Kasumi-1 (cell line): ENCODE data around the gene GNG7.
"Not testable (repeated sequence)": the region's sequence is repeated elsewhere in the genome, so short reads cannot be mapped to it uniquely, and the experiment has no call there.

ENCODE experiments used
- DNase-seq, 2 experiments: peaks; one replicate each; lab custom pipeline; 2025; lab: John Stamatoyannopoulos, UW

GNG7 gene

DNA sequence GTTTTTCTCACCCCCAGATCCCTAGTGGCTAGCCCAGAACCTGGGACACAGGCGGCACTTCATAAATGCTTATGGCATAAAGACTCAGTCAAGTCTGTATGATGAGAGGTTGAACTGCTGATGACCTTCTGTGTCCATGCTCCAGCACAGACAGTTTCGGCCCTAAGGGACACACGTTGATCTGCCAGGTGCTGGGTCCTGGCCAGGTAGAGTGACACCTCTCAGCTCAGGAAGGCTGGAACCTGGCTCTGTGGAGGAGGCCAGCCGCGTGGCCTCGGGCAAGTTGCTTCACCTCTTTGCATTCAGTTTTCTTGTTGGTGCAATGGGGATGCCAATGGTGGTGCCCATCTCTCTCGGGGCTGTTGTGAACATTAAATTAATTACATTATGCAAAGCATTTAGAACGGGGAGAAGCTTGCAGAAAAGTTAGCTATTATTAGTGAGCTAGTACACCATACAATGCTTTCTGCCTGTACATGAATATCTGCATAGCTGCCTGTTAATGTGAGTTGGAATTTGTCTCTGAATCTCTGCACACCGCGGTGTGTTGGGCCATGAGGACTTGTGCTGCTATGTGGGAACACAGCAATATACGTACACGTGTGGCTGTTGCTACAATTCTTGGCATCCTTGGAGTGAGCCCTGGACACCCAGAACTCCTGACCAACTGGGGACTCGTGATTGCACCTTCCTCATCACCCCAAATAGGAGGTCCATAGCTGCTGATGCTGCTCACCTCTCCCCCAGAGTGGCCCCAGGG, 218.1 kb downstream of the GNG7 start:
- DNase-seq = no peak

DNA sequence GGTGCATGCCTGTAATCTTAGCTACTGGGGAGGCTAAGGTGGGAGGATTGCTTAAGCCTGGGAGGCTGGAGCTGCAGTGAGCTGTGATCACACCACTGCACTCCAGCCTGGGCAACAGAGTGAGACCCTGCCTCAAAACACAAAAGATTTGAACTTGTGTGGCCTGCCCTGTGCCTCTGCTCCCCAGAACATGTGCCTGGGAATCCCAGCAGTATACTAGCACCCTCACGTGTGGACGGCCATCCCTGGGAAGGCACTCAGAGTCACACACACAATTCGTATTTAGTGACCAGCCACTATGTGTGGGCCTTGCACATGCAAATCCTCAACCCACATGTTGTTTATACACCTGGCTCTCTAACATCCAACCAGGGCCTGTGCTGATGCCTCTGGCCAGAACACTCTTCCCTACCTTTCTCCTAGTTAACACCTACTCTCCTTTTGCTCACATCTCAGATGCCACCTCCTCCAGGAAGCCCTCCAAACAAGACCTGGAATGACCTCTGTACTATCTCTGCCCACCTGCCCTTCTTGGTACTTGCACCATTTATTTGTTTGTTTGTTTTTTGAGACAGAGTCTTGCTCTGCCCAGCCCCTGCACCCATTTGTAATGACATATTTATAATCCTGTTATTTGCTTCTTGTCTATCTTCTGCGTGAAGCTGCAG, 218.9 kb downstream of the GNG7 start:
- DNase-seq = no peak

DNA sequence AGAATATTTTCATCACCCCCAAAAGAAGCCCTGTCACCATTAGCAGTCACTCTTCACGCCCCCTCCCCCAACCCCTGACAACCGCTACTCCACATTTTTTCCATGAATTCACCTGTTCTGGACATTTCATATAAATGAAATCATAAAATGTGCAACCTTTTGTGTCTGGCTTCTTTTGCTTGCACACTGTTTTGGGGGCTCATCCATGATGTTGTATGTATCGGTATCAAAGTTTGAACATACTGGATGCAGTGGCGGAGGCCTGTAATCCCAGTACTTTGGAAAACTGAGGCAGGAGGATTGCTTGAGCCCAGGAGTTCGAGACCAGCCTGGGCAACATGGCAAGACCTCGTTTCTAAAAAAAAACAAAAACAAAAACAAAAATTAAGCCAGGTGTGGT, 219.4 kb downstream of the GNG7 start:
- DNase-seq = no peak

DNA sequence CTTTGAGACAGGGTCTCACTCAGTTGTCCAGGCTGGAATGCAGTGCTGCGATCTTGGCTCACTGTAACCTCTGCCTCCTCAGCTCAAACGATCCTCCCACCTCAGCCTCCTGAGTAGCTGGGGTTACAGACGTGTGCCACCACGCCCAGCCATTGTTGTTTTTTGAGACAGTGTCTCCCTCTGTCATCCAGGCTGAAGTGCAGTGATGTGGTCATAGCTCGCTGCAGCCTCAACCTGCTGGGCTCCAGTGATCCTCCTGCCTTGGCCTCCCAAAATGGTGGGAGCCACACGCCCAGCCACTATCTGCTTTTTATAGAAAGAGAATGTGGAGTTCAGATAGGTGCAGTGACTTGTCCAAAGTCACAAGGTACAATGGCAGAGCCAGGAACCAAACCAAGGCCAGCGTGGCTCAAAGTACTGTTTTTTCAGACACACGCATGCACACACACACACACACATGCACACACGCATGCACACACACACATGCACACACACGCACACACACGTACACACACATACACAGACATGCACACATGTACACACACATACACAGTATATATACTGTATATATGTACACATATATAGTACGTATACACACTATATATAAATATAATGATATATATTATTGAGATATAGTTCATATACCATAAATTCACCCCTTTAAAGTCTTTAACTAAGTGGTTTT, 220.0 kb downstream of the GNG7 start:
- DNase-seq = no peak

DNA sequence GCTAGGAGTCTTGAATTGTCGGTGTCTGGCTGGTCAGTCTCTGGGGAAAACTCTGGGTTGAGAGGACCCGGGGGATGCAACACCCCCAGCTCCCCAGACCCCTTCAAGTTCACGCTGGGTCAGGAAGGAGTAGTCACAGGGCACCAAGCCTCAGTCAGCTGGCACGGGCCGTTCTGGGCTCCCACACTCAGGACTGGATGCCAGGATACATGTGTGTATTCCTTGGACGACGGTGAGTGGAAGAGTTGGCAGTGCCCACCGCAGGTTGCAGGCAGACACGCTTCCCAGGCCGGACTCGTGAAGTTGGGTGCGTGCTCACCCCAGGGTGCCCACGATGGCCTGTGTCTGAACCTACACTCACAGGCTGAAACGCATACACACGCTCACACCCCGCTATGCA, 221.0 kb downstream of the GNG7 start:
- DNase-seq = no peak

DNA sequence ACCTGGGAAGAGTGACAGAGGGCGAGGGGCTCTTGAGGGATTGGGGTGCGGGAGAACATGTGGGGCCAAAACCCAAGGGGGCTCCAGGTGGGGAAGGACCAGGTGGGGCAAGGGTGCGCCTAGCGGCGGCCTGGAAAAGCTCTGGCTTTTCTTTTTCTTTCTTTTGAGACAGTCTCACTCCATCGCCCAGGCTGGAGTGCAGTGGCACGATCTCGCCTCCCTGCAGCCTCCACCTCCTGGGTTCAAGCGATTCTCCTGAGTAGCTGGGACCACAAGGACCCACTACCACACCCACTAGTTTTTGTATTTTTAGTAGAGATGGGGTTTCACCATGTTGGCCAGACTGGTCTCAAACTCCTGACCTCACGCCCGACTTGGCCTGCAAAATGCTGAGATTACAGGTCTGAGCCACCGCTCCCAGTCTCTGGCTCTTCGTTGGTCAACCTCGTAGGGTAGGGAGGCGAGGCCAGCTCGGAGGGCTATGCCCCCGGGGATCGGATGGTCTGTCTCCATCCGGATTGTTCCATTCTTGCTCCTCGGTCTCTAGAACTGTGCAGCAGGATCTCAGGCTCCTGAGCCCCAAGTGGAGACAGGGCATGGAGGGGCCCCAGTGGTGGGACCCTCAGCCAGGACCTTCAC, 222.8 kb downstream of the GNG7 start:
- no peak for DNase-seq

DNA sequence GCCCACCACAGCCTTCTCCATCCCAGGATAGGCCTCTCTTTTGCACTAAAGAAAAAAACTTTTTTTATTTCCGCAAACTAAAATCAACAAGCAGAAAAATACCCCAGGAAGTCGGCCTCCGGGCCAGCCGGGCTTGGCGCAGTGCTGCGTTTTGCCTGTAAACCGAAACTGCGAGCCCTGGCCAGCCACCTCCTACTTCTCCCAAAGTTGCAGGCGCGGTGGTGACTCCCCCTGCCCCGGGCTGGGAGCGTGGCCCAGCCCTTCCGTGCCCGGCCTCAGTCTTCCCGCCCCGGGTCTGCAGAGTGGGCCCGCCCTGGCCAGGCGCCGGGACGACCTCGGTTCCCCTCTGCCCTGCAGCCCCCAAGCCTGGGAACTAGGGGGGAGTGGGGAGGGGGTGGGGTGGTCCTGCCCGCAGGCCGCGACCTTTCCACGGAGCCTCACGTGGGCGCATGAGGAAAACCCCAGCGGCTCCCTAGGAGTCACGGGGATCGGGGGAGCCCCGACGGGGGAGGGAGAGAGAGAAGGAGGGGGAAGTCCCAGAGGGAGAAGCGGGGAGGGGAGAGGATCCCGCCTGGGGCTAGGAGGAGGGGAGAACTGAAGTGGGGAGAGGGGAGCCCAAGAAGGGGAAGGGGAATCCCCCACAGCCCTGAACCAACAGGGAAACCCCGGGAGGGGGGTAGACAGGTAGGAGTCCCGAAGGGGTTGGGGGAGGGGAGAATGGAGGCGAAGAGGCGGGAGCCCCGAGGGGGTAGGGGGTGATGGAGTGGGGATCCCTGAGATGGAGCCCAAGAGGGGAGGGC, 223.5 kb downstream of the GNG7 start:
- peak; percentile 62 to 68 for DNase-seq

DNA sequence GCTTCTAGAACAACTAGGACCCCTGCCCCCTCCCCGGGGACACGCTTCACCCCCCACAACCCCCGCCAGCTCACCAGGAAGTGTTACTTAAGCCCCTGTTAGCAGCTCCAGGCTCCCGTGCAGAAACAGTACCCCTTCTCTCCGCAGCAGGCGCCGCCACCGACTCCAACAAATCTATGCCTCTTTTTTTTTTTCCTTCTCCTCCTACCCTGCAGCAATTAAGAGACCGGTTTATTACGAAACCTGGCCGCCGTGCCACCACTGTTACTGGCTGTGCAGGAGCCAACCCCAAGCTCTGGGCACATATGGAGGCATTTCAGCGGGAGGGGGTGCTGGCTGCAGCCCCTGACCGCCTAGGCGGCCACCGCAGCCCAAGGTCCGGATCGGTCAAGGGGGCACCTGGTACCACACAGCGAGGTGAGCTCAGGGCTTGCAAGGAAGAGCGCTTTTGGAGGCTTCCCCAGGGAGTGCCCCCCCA, 224.2 kb downstream of the GNG7 start:
- DNase-seq = peak; percentile 92 to 96

DNA sequence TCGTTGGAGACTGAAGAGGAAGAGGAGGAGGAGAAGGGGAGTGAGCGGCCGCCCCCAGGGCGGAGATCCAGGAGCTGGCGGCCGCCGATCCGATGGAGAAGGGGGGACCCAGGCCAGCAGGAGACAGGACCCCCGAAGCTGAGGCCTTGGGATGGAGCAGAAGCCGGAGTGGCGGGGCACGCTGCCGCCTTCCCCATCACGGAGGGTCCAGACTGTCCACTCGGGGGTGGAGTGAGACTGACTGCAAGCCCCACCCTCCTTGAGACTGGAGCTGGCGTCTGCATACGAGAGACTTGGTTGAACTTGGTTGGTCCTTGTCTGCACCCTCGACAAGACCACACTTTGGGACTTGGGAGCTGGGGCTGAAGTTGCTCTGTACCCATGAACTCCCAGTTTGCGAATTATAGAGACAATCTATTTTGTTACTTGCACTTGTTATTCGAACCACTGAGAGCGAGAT, 224.7 kb downstream of the GNG7 start:
- DNase-seq = peak; percentile 54 to 67

DNA sequence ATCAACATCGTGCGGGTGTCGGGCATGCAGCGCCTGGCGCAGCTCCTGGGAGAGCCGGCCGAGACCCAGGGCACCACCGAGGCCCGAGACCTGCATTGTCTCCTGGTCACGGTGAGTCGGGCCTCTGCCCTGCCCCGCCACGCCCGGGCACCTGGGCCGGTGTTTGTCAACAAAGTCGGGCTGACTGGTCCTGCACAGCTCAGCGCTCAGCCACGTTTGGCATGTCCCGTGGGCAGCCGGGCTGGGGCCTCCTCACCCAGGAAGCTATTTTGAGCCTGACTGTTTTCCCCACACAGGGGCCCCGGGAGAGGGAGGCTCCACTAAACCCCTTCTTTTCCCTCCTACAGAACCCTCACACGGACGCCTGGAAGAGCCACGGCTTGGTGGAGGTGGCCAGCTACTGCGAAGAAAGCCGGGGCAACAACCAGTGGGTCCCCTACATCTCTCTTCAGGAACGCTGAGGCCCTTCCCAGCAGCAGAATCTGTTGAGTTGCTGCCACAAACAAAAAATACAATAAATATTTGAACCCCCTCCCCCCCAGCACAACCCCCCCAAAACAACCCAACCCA, 225.3 kb downstream of the GNG7 start:
- DNase-seq = no peak

DNA sequence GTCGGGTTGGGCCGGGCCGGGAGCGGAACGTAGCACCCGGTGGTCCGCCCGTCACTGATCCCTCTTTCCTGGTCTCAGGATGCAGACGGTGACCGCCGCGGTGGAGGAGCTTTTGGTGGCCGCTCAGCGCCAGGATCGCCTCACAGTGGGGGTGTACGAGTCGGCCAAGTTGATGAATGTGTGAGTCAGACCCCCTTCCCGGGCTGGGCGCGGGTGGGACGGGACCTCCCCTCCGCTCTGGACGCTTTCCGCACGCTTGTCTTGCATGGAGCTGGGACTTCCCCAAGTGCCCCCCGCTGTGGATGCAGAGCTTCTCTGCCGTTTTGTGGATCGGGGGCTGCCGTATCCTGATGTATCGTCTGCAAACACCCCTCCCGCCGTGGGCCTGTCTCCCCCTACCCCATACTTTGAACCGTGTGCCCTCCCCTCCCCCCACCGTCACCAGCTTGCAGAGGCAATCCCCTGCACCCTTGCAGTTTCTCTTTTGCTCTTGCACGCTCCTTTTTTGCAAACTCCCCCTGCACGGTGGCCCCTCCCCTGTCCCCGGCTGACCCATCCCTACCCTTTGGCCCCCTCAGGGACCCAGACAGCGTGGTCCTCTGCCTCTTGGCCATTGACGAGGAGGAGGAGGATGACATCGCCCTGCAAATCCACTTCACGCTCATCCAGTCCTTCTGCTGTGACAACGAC, 225.9 kb downstream of the GNG7 start:
- DNase-seq = peak; percentile 36 to 40

DNA sequence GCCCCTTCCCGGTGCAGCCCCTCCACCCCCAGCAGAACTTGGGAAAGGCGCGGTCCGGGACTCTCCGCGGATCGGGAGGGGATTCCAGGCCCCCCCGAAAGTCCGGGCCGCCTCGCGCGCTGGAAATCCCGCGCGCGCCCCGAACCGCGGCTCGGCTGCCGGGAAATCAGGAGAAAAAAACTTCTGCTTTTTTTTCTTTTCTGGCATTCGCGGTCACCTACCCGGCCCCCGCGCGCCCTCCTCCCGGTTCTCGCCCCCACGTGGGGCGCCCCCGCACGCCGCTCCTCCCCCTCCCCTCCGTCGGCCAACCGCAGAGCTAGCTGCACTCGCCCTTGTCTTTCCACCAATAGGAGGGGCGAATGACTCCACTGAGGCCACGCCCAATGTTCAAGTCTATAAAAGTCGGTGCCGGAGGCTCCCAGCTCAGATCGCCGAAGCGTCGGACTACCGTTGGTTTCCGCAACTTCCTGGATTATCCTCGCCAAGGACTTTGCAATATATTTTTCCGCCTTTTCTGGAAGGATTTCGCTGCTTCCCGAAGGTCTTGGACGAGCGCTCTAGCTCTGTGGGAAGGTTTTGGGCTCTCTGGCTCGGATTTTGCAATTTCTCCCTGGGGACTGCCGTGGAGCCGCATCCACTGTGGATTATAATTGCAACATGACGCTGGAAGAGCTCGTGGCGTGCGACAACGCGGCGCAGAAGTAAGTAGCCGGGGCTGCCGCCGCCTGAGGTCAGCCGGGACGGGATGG, 226.6 kb downstream of the GNG7 start, which contains the start of gene GADD45B:
TSS of gene GADD45B (plus strand) at position 426 of the 749 bp plus-strand sequence. CDS start at position 658, 232 bp downstream.
- peak; percentile 93 to 95 for DNase-seq

DNA sequence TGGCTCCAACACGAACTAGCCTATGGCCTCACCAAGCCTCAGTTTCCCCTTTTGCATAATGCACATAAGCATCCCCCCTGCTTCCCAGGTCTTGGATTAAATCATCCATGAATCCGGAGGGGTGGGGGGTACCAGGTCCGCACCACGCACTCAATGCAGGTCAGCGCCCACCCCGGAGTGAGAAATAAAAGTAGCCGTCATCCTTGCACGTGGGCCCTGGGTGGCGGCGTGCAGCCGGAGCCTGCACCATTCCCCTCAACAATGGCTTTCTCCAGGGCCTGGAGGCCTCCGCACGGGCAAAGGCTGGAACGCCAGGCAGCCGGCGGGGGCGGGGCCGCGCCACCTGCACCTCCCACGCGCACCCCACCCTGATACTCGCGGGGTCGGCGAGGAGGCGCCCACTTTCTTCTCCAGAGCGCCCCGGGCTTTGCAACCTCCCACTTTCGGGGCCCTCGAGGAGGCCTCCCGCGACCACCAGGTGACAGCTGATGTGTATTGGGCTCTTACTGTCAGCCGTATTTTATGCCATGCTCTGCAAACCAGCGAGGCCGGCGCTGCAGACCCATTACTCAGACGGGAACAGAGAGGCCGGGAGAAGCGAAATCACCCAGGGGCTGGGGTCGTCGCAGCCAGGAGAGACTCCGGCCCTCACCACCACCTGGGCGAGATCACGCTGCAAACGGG, 227.3 kb downstream of the GNG7 start:
- DNase-seq = peak; percentile 44 to 49

DNA sequence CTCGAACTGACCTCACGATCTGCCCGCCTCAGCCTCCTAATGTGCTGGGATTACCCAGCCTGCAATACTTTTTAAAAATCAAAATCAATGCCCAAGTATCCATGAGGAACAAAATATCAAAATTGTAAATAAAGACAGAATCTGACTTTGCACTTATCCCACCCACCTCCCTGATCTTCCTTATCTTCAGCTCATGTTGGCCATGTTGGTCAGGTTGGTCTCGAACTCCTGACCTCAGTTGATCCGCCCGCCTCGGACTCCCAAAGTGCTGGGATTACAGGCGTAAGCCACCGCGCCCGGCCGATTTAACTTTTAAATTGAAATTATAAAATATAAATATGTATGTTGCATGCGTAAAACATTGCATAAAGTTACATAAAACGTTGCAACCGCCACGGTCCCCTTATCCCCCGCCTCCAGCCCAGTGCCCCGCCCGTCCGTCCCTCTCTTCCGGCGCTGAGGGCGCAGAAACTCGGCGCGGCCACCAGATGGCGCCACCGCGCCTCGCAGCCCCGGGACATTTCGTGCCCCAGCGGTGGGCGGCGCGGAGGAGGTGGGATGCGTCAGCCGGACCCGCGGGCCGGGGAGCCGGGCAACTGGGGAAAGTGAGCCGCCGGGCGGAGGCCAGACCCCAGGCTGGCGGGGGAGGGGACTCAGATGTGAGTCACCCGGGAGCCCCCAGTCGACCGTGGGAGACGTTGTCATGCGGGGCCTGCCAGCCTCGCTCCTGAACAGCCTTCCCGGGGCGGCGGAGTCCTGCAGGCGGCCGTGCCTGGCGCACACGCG, 228.1 kb downstream of the GNG7 start:
- DNase-seq = peak; percentile 71 to 79

DNA sequence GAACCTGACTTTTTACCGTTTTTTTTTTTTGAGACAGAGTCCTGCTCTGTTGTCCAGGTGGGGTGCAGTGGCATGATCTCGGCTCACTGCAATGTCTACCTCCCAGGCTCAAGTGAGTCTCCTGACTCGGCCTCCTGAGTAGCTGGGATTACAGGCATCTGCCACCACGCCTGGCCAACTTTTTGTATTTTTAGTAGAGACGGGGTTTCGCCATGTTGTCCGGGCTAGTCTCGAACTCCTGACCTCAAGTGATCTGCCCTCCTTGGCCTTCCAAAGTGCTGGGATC, 232.6 kb downstream of the GNG7 start:
- not testable (repeated sequence) for DNase-seq

DNA sequence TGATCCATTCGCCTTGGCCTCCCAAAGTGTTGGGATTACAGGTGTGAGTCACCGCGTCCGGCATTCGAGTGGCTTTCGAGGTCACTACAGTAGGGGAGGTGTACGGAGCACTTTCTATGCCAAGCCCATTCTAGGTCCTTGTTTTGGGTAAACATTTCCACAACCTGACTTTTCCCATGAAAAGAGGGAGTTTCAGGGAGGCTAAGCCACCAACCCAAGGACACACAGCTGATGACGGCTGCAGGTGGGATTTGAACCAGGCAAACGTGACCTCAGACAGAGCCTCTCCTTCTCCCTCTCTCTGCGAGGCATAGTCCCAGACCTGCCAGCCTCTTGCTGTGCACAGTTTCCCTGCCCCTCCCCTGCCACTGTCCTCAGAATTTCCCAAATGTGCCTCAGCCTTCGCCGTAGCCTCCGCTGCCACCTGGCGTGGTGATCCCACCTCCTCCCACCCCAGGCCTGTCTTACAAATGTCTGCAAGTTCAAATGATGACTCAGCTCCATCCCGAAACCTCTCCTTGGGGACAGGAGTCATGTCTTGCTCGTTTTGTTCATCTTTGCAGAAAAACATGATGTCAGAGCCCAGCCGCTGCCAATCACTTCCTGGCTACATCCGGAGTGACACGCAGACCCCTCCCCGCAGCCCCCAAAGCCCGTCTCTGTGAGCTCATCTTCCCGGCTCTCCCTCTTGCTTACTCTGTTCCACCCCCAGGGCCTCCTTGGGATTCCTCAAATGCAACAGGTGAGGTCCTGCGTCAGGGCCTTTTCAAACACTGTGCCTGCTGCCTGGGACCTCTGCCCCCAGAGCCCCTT, 233.2 kb downstream of the GNG7 start:
- DNase-seq = peak; percentile 16 to 20

DNA sequence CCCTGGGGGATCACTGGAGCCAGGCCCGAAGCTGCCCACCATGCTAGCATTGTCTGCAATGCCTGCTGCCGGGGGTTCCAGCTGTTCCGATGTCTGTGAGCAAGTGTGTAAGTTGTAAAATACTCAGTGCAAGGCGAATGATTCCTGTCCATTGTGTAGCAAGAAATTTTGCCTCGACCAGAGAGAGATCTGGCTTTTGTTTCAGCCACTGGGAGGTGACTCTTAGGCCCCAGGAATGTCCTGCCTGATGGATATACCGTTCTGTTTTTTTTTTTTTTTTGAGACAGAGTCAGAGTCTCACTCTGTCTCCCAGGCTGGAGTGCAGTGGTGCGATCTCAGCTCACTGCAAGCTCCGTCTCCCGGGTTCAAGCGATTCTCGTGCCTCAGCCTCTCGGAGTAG, 233.9 kb downstream of the GNG7 start:
- DNase-seq = no peak

DNA sequence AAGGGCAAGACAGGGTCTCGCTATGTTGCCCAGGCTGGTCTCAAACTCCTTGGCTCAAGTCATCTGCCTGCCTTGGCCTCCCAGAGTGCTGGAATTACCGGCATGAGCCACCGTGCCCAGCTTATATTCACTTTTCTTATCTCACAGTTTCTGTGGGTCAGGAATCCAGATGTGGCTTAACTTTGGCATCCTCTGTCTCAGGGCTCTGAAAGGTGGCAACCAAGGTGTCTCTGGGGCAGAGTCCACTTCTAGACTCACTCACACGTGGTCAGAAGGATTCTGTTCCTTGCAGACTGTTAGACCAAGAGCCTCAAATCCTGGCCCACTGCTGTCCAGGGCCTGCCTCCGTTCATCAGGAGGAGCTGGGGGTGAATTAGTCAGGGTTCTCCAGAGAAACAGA, 238.1 kb downstream of the GNG7 start:
- no peak for DNase-seq
